ENCODE results near the gene IPCEF1.

DNA sequence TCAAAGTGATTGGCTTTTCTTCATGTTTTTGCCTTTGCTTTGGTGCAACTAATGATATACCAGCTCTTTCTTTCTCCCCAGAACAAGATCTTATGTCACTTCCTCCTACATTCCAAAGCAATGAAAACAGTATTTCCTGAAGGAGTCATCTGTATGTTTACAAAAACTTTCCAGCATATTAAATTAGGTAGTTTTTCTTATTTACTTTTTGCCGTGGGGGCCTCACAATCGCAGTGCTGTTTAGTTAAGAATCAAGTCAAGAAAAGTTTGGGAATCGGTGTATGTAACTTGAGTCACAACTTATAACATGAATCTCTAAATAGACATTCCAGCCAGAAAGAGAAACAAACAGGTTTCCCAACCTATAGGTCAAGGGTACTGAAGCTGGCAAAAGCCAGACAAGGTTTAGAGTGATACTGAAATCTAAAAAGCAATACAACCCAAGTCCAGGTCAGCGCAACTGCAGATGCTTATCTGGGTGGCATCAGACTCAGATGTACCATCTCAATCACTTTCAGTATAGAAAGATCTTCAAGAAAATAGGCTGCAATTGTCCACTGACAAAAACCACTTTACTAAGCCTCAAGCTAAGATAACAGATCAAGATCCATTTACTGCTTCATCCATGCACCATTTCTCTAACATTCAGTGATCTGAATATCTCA lies 63.6 kb downstream of the IPCEF1 start:
- TF ChIP-seq, protein P1, sequence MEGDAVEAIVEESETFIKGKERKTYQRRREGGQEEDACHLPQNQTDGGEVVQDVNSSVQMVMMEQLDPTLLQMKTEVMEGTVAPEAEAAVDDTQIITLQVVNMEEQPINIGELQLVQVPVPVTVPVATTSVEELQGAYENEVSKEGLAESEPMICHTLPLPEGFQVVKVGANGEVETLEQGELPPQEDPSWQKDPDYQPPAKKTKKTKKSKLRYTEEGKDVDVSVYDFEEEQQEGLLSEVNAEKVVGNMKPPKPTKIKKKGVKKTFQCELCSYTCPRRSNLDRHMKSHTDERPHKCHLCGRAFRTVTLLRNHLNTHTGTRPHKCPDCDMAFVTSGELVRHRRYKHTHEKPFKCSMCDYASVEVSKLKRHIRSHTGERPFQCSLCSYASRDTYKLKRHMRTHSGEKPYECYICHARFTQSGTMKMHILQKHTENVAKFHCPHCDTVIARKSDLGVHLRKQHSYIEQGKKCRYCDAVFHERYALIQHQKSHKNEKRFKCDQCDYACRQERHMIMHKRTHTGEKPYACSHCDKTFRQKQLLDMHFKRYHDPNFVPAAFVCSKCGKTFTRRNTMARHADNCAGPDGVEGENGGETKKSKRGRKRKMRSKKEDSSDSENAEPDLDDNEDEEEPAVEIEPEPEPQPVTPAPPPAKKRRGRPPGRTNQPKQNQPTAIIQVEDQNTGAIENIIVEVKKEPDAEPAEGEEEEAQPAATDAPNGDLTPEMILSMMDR (IDR thresholded peaks at IDR 0.05) = no peak
- TF ChIP-seq POLR2A (IDR thresholded peaks at IDR 0.05) = no peak

All from testis (tissue), 2 donors.